SK-N-SH (cell line): Measurements from ENCODE around the gene TBC1D19. TPM values are rescaled to one million over a fixed set of nuclear protein-coding genes. Genes with fewer than 3 reads are reported as not detected.

ENCODE experiments used
- CTCF ChIA-PET: fragments of 300-600, 350-600 bp; formaldehyde crosslinking; extraction: SDS; loops from one replicate; lab custom pipeline; 2021; lab: Yijun Ruan, JAX
- POLR2A ChIA-PET: fragments of 350-600 bp; sonication (Branson Sonifier 250); formaldehyde crosslinking; extraction: SDS; loops from one replicate; lab custom pipeline; 2020; ENCODE audit warnings: antibody characterized with exemption, inconsistent platforms; lab: Yijun Ruan, JAX
- DNase-seq: peaks from one replicate; pipeline ENCODE4 v3.0.0; 2012
- H2AFZ ChIP-seq: fragments of 200-600 bp; sonication (generic); 2 replicates; pipeline ENCODE4 v1.8.1; 2016; ENCODE audit warnings: antibody characterized with exemption, mild to moderate bottlenecking, low read depth
- H3F3A ChIP-seq: fragments of 200-600 bp; sonication (generic); replicated peaks from 2 replicates; pipeline ENCODE3; 2016; ENCODE audit warnings: antibody characterized with exemption, mild to moderate bottlenecking; ENCODE audit not compliant: insufficient read depth
- H3K27ac ChIP-seq, 2 experiments: fragments of 200-500 bp in 1 of 2; fragments of 200-600 bp in 1 of 2; sonication (Bioruptor generic) in 1 of 2; sonication (generic), shearing (Covaris generic) in 1 of 2; 2 replicates each; pipeline versions ENCODE4 v1.5.1 to v1.6.1; 2014 to 2016; ENCODE audit warnings: low read depth in 2 of 2, inconsistent platforms in 1 of 2, low read length in 1 of 2, mild to moderate bottlenecking in 1 of 2, mixed read lengths in 1 of 2
- H3K27me3 ChIP-seq: fragments of 200-600 bp; sonication (generic), shearing (Covaris generic); 2 replicates; pipeline ENCODE4 v1.6.1; 2016; ENCODE audit warnings: mixed run types; ENCODE audit not compliant: insufficient read depth
- H3K36me3 ChIP-seq, 2 experiments: fragments of 200-500 bp in 1 of 2; fragments of 200-600 bp in 1 of 2; sonication (Bioruptor generic) in 1 of 2; sonication (generic) in 1 of 2; replicated peaks in 1 of 2; 2 replicates each; pipeline versions ENCODE3 to v1.5.1; 2014 to 2016; ENCODE audit warnings: low read length in 1 of 2, mild to moderate bottlenecking in 1 of 2; ENCODE audit not compliant: insufficient read depth in 2 of 2, control insufficient read depth in 1 of 2
- H3K4me1 ChIP-seq, 2 experiments: fragments of 200-500 bp in 1 of 2; fragments of 200-600 bp in 1 of 2; sonication (Bioruptor generic) in 1 of 2; sonication (generic), shearing (Covaris generic) in 1 of 2; 2 replicates each; pipeline versions ENCODE4 v1.5.1 to v1.6.1; 2014 to 2016; ENCODE audit warnings: low read depth in 1 of 2, low read length in 1 of 2, mixed run types in 1 of 2; ENCODE audit not compliant: insufficient read depth in 2 of 2, control insufficient read depth in 1 of 2
- H3K4me2 ChIP-seq: fragments of 200-600 bp; sonication (generic), shearing (Covaris generic); 2 replicates; pipeline ENCODE4 v1.6.1; 2017; ENCODE audit warnings: mixed run types
- H3K4me3 ChIP-seq, 2 experiments: fragments of 200-500 bp in 1 of 2; fragments of 200-600 bp in 1 of 2; sonication (Bioruptor generic) in 1 of 2; sonication (generic), shearing (Covaris generic) in 1 of 2; 2 replicates each; pipeline versions ENCODE4 v1.5.1 to v1.8.1; 2014 to 2016; ENCODE audit warnings: low read depth in 2 of 2, inconsistent platforms in 1 of 2, low read length in 1 of 2, mild to moderate bottlenecking in 1 of 2, mixed read lengths in 1 of 2, moderate library complexity in 1 of 2
- H3K79me2 ChIP-seq: fragments of 200-600 bp; sonication (generic); 2 replicates; pipeline ENCODE4 v1.8.1; 2017; ENCODE audit warnings: mild to moderate bottlenecking; ENCODE audit not compliant: insufficient read depth
- H3K9ac ChIP-seq: fragments of 200-600 bp; sonication (generic); 2 replicates; pipeline ENCODE4 v1.6.1; 2017; ENCODE audit warnings: mixed run types
- H3K9me2 ChIP-seq: fragments of 200-600 bp; sonication (generic); 2 replicates; pipeline ENCODE4 v1.6.1; 2017; ENCODE audit warnings: mixed run types
- H3K9me3 ChIP-seq: fragments of 200-600 bp; sonication (generic); 2 replicates; pipeline ENCODE4 v1.6.1; 2017; ENCODE audit warnings: mixed run types, mild to moderate bottlenecking, moderate library complexity
- H4K20me1 ChIP-seq: fragments of 200-600 bp; sonication (generic); 2 replicates; pipeline ENCODE4 v1.6.1; 2017; ENCODE audit warnings: mild to moderate bottlenecking, mixed run types; ENCODE audit not compliant: insufficient read depth
- EP300 ChIP-seq, 2 experiments: IDR thresholded peaks; 2 replicates each; pipeline versions ENCODE4 v1.4.0 to v1.6.1; 2012; ENCODE audit warnings: borderline replicate concordance in 1 of 2, low read depth in 1 of 2, low read length in 1 of 2
- EZH2phosphoT487 ChIP-seq: fragments of 200-600 bp; sonication (generic); IDR thresholded peaks from 2 replicates; pipeline ENCODE4 v1.6.1; 2017; ENCODE audit warnings: low read depth, mixed run types, mild to moderate bottlenecking, antibody characterized with exemption, moderate library complexity, borderline replicate concordance
- GABPA ChIP-seq: IDR thresholded peaks from 2 replicates; pipeline ENCODE4 v1.4.0; 2012; ENCODE audit warnings: low read depth, mild to moderate bottlenecking
- MXI1 ChIP-seq: IDR thresholded peaks from 2 replicates; pipeline ENCODE4 v1.6.1; 2012; ENCODE audit warnings: mild to moderate bottlenecking, low read depth, low read length, improper control_type of control experiment
- NFIC ChIP-seq: IDR thresholded peaks from 2 replicates; pipeline ENCODE4 v1.4.0; 2012; ENCODE audit warnings: borderline replicate concordance
- NRF1 ChIP-seq: IDR thresholded peaks from 2 replicates; pipeline ENCODE4 v1.6.1; 2012; ENCODE audit warnings: low read depth, mild to moderate bottlenecking, low read length
- POLR2AphosphoS5 ChIP-seq: IDR thresholded peaks from 2 replicates; pipeline ENCODE4 v1.6.1; 2012; ENCODE audit warnings: low read depth, low read length
- RAD21 ChIP-seq: IDR thresholded peaks from 2 replicates; pipeline ENCODE4 v1.6.1; 2012; ENCODE audit warnings: mild to moderate bottlenecking, low read length
- RCOR1 ChIP-seq: fragments of 150-350 bp; IDR thresholded peaks from 2 replicates; pipeline ENCODE4 v1.6.1; 2017; ENCODE audit warnings: antibody characterized with exemption, low read length
- RFX5 ChIP-seq: IDR thresholded peaks from 2 replicates; pipeline ENCODE4 v1.6.1; 2012; ENCODE audit warnings: mild to moderate bottlenecking, improper control_type of control experiment, low read length
- RXRA ChIP-seq: IDR thresholded peaks from 2 replicates; pipeline ENCODE4 v1.4.0; 2012; ENCODE audit warnings: low read depth, mild to moderate bottlenecking, borderline replicate concordance
- SMC3 ChIP-seq: IDR thresholded peaks from 2 replicates; pipeline ENCODE4 v1.6.1; 2012; ENCODE audit warnings: low read depth, low read length, improper control_type of control experiment
- TAF1 ChIP-seq: IDR thresholded peaks from 2 replicates; pipeline ENCODE4 v1.6.1; 2012; ENCODE audit warnings: low read depth, mild to moderate bottlenecking, low read length, moderate library complexity, borderline replicate concordance
- TEAD4 ChIP-seq: IDR thresholded peaks from 2 replicates; pipeline ENCODE4 v1.4.0; 2012; ENCODE audit warnings: mild to moderate bottlenecking, borderline replicate concordance; ENCODE audit not compliant: insufficient read depth
- WGBS: methylation state at CpG from one replicate; pipeline ENCODE4 v1.1.6; 2017; ENCODE audit warnings: low lambda C conversion rate; 5-methylcytosine and 5-hydroxymethylcytosine counted together
- polyA plus RNA-seq, 3 experiments: library from polyadenylated mRNA; depleted of rRNA; stranded (reverse); fragments of >200 nt; gene quantifications; 2 replicates each; pipeline ENCODE4 v1.2.3, GENCODE V29; 2012
- TF ChIP-seq, protein P1 (sequence below): IDR thresholded peaks from 2 replicates; pipeline ENCODE4 v1.4.0; 2012; ENCODE audit warnings: low read depth, borderline replicate concordance
- TF ChIP-seq, protein P2 (sequence below): fragments of 200-600 bp; sonication (generic); IDR thresholded peaks from 2 replicates; pipeline ENCODE4 v1.6.1; 2017; ENCODE audit warnings: antibody characterized with exemption, mild to moderate bottlenecking, moderate library complexity
- TF ChIP-seq, protein P3 (sequence below): IDR thresholded peaks from 2 replicates; pipeline ENCODE4 v1.4.0; 2012; ENCODE audit warnings: low read depth, borderline replicate concordance
- TF ChIP-seq, protein P4 (sequence below): IDR thresholded peaks from 2 replicates; pipeline ENCODE4; 2012

The TBC1D19 gene
- polyA plus RNA-seq, 1 of the 3 experiments (the other 2 are of a cell fraction): 4.2 TPM

DNA sequence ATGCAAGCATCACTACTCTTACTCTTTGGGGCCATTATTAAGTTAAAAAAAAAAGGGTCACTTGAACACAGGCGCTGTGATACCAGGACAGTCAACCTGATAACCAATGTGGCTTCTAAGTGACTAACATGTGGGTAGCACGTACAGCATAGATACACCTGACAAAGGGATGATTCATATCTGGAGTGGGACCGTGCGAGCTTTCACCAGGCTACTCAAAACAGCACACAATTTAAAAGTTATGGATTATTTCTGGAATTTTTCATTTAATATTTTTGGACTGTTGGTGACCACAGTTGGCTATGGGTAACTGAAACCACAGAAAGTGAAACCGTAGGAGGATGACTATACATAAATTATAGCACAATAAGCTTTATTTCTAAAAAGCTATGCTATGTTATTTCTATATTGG, 162.9 kb downstream of the TBC1D19 start:
- Histone ChIP-seq H3K4me3 (no peak overlapping the region), H4K20me1 (no peaks in the 10 kb centered on the region), H2AFZ (no peak overlapping the region), H3K27me3 (no peaks in the 10 kb centered on the region), H3K9me2 (no peaks in the 10 kb centered on the region), H3K27ac (no peak overlapping the region), H3K4me1 (peaks cover 0 to 4% of the 10 kb centered on the region in 2 experiments; a peak in 2 of 4 replicates), H3K9ac (no peak overlapping the region), H3F3A (peaks cover 5% of the 10 kb centered on the region), H3K9me3 (no peaks in the 10 kb centered on the region; the same call in 1 of the 2 replicates), H3K36me3 (peaks cover 25 to 29% of the 10 kb centered on the region in 2 experiments), H3K79me2 (no peaks in the 10 kb centered on the region), H3K4me2 (no peak overlapping the region)
- no peak for DNase-seq
- WGBS: 95% methylated on average over 5 of the region's 5 CpGs
- ChIA-PET CTCF (interaction anchor here (0.6 kb wide), 1 partner anchor 390 kb away, joined by 3 read pairs; no protein-coding TSS in a partner anchor), POLR2A (no interaction called here)
- no peak for TF ChIP-seq SMC3
- TF ChIP-seq GABPA: no peak
- TF ChIP-seq, protein P1, sequence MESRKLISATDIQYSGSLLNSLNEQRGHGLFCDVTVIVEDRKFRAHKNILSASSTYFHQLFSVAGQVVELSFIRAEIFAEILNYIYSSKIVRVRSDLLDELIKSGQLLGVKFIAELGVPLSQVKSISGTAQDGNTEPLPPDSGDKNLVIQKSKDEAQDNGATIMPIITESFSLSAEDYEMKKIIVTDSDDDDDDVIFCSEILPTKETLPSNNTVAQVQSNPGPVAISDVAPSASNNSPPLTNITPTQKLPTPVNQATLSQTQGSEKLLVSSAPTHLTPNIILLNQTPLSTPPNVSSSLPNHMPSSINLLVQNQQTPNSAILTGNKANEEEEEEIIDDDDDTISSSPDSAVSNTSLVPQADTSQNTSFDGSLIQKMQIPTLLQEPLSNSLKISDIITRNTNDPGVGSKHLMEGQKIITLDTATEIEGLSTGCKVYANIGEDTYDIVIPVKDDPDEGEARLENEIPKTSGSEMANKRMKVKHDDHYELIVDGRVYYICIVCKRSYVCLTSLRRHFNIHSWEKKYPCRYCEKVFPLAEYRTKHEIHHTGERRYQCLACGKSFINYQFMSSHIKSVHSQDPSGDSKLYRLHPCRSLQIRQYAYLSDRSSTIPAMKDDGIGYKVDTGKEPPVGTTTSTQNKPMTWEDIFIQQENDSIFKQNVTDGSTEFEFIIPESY: no peak
- no peak for TF ChIP-seq TEAD4
- TF ChIP-seq, protein P2, sequence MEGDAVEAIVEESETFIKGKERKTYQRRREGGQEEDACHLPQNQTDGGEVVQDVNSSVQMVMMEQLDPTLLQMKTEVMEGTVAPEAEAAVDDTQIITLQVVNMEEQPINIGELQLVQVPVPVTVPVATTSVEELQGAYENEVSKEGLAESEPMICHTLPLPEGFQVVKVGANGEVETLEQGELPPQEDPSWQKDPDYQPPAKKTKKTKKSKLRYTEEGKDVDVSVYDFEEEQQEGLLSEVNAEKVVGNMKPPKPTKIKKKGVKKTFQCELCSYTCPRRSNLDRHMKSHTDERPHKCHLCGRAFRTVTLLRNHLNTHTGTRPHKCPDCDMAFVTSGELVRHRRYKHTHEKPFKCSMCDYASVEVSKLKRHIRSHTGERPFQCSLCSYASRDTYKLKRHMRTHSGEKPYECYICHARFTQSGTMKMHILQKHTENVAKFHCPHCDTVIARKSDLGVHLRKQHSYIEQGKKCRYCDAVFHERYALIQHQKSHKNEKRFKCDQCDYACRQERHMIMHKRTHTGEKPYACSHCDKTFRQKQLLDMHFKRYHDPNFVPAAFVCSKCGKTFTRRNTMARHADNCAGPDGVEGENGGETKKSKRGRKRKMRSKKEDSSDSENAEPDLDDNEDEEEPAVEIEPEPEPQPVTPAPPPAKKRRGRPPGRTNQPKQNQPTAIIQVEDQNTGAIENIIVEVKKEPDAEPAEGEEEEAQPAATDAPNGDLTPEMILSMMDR: no peak
- no peak for TF ChIP-seq NFIC
- no peak for TF ChIP-seq MXI1
- no peak for TF ChIP-seq NRF1
- TF ChIP-seq TAF1: no peak
- TF ChIP-seq EP300 (IDR thresholded peaks at IDR 0.05; ENCODE audit: borderline replicate concordance in 1 of 2, low read depth in 1 of 2, low read length in 1 of 2): no peak
- TF ChIP-seq RXRA: no peak
- TF ChIP-seq RAD21: no peak
- no peak for TF ChIP-seq RFX5
- no peak for TF ChIP-seq POLR2AphosphoS5
- TF ChIP-seq, protein P3, sequence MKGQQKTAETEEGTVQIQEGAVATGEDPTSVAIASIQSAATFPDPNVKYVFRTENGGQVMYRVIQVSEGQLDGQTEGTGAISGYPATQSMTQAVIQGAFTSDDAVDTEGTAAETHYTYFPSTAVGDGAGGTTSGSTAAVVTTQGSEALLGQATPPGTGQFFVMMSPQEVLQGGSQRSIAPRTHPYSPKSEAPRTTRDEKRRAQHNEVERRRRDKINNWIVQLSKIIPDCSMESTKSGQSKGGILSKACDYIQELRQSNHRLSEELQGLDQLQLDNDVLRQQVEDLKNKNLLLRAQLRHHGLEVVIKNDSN: no peak
- TF ChIP-seq EZH2phosphoT487: no peak
- no peak for TF ChIP-seq RCOR1
- TF ChIP-seq, protein P4, sequence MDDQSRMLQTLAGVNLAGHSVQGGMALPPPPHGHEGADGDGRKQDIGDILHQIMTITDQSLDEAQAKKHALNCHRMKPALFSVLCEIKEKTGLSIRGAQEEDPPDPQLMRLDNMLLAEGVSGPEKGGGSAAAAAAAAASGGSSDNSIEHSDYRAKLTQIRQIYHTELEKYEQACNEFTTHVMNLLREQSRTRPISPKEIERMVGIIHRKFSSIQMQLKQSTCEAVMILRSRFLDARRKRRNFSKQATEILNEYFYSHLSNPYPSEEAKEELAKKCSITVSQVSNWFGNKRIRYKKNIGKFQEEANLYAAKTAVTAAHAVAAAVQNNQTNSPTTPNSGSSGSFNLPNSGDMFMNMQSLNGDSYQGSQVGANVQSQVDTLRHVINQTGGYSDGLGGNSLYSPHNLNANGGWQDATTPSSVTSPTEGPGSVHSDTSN: no peak
